Epidermal melanocyte (primary cell): ENCODE results near the gene ZNF442.
"Not testable (repeated sequence)": the region's sequence is repeated elsewhere in the genome, so short reads cannot be mapped to it uniquely, and the experiment has no call there.

ENCODE experiments used
- DNase-seq: peaks from one replicate; pipeline ENCODE4 v3.0.0; 2011; ENCODE audit warnings: low spot score; ENCODE audit not compliant: insufficient read length

The ZNF442 gene

DNA sequence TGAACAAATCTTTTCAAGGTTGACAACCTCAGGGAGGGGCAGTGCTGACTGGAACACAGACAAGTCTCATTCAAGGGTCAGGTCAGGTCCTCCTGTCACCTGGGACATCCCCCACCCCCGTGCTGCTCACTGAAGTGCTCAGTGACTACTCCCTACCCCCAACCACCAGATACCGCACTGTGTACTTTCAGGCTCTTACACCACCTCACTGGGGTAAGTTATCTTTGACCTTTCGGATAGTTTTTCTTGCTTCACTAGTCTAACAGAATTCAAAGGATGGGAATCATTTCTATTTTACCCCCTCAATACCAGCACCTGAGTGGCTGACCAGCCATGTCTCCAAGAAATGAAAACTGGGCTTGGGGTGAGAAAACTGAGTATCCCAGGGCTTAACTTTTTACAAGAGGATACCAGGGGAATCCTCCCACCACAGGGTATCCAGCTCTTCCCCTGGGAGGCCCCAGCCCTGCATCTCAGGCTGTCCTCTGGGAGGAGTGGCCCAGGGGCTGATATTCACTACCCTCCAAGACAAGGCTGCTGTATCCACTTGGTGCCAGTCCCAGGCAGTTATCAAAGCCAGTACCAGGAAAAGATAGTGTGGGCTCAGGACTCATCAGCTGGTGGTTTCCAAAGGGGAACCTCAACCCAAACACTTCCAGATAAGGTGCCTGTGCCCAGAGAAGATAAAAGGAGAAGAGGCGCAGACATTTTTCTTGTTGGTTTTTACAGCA lies 34.1 kb downstream of the ZNF442 start:
- DNase-seq = no peak

DNA sequence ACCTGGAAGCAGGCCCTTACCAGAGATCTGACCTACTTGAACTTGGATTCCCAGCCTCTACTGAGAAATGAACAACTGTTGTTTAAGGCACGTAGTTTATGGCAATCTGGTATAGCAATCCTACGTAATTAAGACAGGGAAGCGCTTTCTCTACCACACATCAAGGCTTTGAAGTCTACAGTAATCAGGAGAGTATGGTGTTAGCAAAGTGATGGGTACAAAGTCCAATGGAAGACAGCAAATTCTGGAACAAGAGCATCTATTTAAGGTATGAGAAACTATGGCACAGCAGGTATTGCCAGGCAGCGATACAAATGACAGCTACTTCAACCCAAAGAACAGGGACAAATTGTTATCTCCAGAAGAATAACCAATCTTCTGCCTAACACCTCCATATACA lies 35.1 kb downstream of the ZNF442 start:
- no peak for DNase-seq

GRCh38 chr19:12325690-12326089 lies 39.8 kb downstream of the ZNF442 start:
- no peak for DNase-seq

DNA sequence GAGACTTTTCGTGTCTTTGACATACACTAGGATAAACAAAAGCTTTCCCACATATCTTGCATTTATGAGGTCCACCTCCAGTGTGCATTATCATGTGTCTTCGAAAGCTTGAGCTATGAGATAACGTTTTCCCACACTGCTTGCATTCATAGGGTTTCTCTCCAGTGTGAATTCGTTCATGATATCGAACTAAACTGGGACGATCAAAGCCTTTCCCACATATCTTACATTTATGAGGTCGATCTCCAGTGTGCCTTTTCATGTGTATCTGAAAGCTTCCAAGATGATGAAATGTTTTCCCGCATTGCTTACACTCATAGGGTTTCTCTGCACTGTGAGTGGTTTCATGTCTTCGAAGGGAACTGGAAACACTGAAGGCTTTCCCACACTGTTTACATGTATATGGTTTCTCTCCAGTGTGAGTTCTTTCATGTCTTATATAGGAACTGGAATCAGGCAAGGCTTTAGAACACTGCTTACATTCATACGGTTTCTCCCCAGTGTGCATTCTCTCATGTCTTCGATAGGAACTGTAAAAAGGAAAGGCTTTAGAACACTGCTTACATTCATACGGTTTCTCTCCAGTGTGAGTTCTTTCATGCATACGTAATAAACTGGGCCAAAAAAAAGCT lies 46.6 kb downstream of the ZNF442 start:
- DNase-seq = no peak

DNA sequence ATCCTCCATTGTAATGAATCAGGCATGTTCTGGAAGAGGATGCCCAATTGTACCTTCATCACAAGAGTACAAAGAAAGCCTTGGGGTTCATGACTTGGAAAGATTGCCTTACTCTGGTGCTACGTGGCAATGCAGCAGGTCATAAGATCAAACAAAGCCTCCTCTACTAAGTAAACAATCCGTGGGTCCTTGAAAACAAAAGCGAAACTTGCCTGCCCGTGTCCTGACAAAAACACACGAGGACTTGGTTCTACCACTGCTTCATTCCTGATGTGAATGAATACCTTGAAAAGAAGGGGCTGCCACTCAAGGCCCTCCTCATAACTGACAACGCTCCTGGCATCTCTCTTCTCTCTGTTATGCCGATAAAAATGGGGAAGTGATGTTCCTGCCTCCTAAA lies 50.9 kb downstream of the ZNF442 start:
- no peak for DNase-seq

- not testable (repeated sequence) for DNase-seq
Measured at GRCh38 chr19:12308891-12309290, 56.6 kb downstream of the ZNF442 start.
